ENCODE measurements around the gene PTPRM.

DNA sequence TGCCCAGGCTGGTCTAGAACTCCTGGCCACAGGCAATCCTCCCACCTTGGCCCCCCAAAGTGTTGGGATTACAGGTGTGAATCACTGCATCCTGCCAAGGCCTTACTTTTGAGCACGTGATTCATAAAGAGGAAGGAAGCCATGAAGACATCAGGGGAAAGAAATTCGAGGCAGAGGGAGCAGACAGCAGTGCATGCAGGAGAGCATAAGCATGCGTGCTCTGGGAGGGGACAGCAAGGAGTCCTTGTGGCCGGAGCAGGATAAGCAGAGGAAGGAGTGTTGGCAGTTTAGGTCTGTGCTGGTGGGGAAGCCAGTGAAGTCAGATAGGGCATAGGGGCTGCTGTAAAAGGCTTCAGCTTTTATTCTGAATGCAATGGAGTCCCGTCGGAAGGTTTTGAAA, 641.6 kb downstream of the PTPRM start:
- no peak for TF ChIP-seq POLR2AphosphoS5 (IDR thresholded peaks at IDR 0.05)
- TF ChIP-seq POLR2A (IDR thresholded peaks at IDR 0.05), result no peak
- TF ChIP-seq, protein P1, sequence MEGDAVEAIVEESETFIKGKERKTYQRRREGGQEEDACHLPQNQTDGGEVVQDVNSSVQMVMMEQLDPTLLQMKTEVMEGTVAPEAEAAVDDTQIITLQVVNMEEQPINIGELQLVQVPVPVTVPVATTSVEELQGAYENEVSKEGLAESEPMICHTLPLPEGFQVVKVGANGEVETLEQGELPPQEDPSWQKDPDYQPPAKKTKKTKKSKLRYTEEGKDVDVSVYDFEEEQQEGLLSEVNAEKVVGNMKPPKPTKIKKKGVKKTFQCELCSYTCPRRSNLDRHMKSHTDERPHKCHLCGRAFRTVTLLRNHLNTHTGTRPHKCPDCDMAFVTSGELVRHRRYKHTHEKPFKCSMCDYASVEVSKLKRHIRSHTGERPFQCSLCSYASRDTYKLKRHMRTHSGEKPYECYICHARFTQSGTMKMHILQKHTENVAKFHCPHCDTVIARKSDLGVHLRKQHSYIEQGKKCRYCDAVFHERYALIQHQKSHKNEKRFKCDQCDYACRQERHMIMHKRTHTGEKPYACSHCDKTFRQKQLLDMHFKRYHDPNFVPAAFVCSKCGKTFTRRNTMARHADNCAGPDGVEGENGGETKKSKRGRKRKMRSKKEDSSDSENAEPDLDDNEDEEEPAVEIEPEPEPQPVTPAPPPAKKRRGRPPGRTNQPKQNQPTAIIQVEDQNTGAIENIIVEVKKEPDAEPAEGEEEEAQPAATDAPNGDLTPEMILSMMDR (IDR thresholded peaks at IDR 0.05), result no peak
